Activated T-helper 2 cell treated with anti-CD3 and anti-CD28 coated beads, Interferon-gamma antibody, Interleukin-2, Interleukin-4, amounts not matched to agents 10 μg/mL and 5 μg/mL and 100 μg/mL, durations not matched to agents 14 hours and 24 hours and 36 hours (primary cell): ENCODE measurements around the gene SMYD4. TPM values are rescaled to one million over a fixed set of nuclear protein-coding genes. Genes with fewer than 3 reads are reported as not detected.

Source experiments
- total RNA-seq: library from RNA; stranded (reverse); gene quantifications from 2 replicates; pipeline ENCODE4 v1.2.3, GENCODE V29; 2022

SMYD4 gene
- total RNA-seq, 1 donor from 2014 or later, result 26.9 TPM

Other genes starting within 250 kb of the SMYD4 start
- 2.3 and 2.4 TPM in 2 replicates for gene SLC43A2, start 201.1 kb downstream of the SMYD4 start, total RNA-seq
- 3.3 and 3.4 TPM in 2 replicates for gene SCARF1, start 184.2 kb downstream of the SMYD4 start, total RNA-seq
- gene RILP, start 180.0 kb downstream of the SMYD4 start, total RNA-seq, result 8.2 and 8.9 TPM in 2 replicates
- 435 and 439 TPM in 2 replicates for gene PRPF8, start 145.0 kb downstream of the SMYD4 start, total RNA-seq
- 0.09 and 0.30 TPM in 2 replicates for gene TLCD2, start 119.5 kb downstream of the SMYD4 start, total RNA-seq
- gene WDR81, start 105.2 kb downstream of the SMYD4 start, total RNA-seq, result 16.9 and 17.3 TPM in 2 replicates
- 0.14 TPM in 1 of 2 replicates, not detected in the other for gene SERPINF2, start 87.0 kb downstream of the SMYD4 start, total RNA-seq
- not detected in 2 replicates for gene SERPINF1, start 67.8 kb downstream of the SMYD4 start, total RNA-seq
- 229 and 243 TPM in 2 replicates for gene RPA1, start 103 bp upstream of the SMYD4 start, total RNA-seq
- gene RTN4RL1, start 195.4 kb upstream of the SMYD4 start, total RNA-seq, result 0.25 and 0.51 TPM in 2 replicates
- gene DPH1, start 200.3 kb upstream of the SMYD4 start, total RNA-seq, result 43.4 and 47.5 TPM in 2 replicates
- 29.9 and 35.8 TPM in 2 replicates for gene OVCA2, start 212.1 kb upstream of the SMYD4 start, total RNA-seq
- 42.6 and 43.5 TPM in 2 replicates for gene HIC1, start 225.2 kb upstream of the SMYD4 start, total RNA-seq